ENCODE measurements around the gene EPHA2.
A peak's percentile ranks its signal among the peaks of the same experiment; 100 is the strongest.
"Not testable (repeated sequence)": the region's sequence is repeated elsewhere in the genome, so short reads cannot be mapped to it uniquely, and the experiment has no call there.

EPHA2 gene

GRCh38 chr1:16168622-16169360 is 12.9 kb upstream of the EPHA2 start:
- FAIRE-seq, result no peak
- DNase-seq (ENCODE audit: low spot score), result no peak

DNA sequence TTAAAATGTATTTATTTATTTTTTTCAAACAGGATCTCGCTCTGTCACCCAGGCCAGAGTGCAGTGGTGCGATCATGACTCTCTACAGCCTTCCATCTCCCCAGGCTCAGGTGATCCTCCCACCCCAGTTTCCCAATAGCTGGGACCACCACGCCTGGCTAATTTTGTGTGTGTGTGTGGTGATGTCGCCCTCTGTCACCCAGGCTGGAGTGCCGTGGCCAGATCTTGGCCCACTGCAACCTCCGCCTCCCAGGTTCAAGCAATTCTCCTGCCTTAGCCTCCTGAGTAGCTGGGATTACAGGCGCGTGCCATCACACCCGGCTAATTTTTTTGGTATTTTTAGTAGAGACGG is 12.3 kb upstream of the EPHA2 start:
- DNase-seq (ENCODE audit: low spot score); FAIRE-seq: not testable (repeated sequence)

GRCh38 chr1:16167331-16168143 is 11.7 kb upstream of the EPHA2 start:
- DNase-seq (ENCODE audit: low spot score) (no peak), FAIRE-seq (no peak)

- DNase-seq (ENCODE audit: low spot score) (no peak), FAIRE-seq (no peak)
These were observed 10.2 kb upstream of the EPHA2 start for GRCh38 chr1:16166117-16166516.

- no peak for FAIRE-seq
- DNase-seq (ENCODE audit: low spot score), result no peak
These were observed 9.7 kb upstream of the EPHA2 start for GRCh38 chr1:16165548-16165947.

- FAIRE-seq (no peak), DNase-seq (ENCODE audit: low spot score) (no peak)
These were observed 9.2 kb upstream of the EPHA2 start for GRCh38 chr1:16165073-16165364.

DNA sequence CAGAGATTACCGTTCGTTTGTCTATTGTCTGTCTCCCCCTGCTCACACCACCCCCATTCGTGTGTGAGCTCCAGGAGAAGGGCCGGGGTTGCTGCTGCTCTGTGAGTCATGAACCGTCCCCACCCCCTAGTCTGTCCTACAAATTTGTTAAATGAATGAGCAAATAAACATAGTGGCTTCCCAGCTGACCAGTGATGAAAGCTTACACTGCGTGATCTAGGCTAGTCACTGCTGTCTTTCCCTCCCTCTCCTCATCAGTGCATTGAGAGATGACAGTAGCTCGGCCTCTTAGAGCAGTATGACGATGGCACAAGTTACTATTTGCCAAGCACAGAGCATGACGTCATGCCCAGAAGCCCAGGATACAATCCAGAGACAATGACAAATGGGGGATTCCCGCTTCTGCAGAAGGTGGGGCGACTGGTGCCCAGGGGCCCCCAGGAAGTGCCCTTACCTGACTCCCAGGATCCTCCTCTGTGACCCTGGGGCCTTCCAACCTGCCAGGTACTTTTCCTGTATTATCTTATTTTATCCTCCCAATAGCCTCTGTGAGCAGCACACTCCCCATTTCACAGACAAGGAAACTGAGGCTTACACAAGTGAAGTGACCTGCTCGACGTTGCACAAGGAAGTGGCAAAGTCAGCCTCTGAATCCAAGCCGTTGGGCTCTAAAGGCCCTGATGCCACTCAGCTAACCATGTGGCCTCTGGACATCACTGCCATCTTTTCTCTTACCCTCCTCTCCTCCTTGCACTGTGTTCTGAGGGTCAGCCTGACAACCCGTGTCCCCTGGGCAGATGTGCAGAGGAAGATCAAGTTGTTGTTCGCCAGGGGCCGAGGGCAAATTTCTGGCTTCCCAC is 8.6 kb upstream of the EPHA2 start:
- FAIRE-seq (peak; percentile 91), DNase-seq (ENCODE audit: low spot score) (peak; percentile 98)

GRCh38 chr1:16163608-16164212 is 7.8 kb upstream of the EPHA2 start:
- DNase-seq (ENCODE audit: low spot score); FAIRE-seq: not testable (repeated sequence)

DNA sequence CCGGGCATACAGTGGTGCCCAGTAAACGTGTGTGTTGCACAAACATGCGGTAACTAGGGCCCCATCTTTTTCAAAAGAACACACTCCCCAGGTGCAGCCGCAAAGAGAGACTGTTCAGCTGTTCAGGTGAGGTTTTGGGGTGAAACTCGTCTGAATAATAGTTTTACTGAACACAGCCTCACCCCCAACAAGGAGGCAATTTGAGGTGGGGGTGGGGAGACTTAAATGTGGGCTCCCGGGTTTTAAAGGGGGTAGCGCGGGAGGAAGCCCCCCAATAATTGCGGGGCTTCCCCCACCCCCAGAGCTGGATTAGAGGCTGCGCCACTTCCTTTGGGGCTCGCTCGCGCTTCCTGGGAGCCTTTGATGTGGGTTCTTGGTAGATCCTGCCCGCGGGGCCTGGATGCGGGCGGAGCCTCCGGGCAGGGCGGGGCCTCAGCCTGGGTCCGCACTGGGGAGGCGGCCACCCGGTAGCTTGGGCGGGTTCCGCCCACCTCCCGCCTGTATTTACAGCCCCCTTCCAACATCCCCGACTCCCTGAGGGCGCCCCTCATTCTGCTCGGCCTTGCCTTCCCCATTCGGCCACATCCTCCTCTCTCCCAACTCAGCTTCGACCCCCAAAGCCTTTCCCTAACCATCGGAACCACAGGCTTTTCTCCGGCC is 6.4 kb upstream of the EPHA2 start:
- DNase-seq (ENCODE audit: low spot score) (no peak), FAIRE-seq (no peak)

- FAIRE-seq (no peak), DNase-seq (ENCODE audit: low spot score) (no peak)
These were observed 5.8 kb upstream of the EPHA2 start for GRCh38 chr1:16161717-16162116.

- FAIRE-seq (no peak), DNase-seq (ENCODE audit: low spot score) (peak; percentile 41)
These were observed 3.3 kb upstream of the EPHA2 start for GRCh38 chr1:16158993-16159831.

- DNase-seq (ENCODE audit: low spot score) (no peak), FAIRE-seq (no peak)
These were observed 2.2 kb upstream of the EPHA2 start for GRCh38 chr1:16158025-16158424.

- DNase-seq (ENCODE audit: low spot score), result peak; percentile 67
- peak; percentile 17 for FAIRE-seq
These were observed 1.1 kb upstream of the EPHA2 start for GRCh38 chr1:16156848-16157495.

DNA sequence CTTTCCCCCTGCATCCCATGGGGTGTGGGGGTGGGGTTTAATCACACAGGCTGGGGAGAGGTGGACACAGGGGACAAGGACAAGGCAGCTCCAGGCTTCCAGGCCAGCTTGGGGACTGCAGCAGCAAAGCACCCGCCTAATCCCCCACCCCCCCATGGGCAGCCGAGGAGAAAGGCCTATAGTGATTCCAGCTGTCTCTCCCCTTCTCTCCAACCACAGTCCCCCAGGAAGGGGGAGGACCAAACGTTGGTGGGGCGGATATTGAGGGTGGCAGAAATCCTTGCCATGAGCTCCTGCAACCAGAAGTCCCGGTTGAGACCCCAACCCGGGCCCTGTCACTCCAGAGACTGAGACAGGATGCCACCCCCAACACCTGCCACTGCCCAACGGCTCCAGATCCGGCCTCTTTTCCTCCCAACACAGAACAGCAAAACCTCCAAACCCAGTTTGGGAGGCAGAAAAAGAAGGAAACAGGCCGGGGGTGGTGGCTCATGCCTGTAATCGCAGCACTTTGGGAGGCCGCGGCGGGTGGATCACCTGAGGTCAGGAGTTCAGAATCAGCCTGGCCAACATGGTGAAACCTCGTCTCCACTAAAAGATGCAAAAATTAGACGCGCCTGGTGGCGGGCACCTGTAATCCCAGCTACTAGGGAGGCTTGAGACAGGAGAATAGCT is 1.7 kb downstream of the EPHA2 start:
- FAIRE-seq (no peak), DNase-seq (ENCODE audit: low spot score) (no peak)

- DNase-seq (ENCODE audit: low spot score) (no peak), FAIRE-seq (no peak)
These were observed 2.5 kb downstream of the EPHA2 start for GRCh38 chr1:16153096-16153998.

DNA sequence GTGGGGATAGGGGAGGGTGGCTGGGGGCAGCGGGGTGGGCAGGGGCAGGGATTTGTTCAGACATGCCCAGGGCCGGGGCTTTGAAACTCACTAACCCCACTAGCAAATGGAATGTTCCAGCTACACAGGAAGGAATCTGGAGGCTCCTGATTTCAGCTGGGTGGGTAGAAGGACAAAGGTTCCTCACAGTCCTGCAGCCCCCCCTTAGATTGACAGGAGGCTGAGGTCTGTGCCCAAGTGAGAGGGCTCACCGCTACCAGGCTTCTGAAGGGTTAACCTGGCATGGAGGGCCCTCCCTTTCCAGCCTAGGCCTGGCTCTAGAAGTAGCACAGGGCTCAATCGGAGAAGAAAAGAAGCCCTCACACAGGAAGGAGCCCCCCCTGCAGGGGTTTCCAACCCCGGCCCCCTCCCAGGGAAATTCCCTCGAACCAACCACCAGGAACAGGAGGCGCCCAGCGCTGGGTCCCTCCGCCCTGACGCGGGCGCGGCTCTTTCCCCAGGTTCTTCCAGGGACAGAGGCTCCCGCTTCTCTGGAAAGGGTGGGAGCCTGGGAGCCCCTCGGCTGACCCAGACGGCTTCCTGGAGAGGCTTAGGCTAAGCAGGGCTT is 3.3 kb downstream of the EPHA2 start:
- peak; percentile 74 for FAIRE-seq
- peak; percentile 76 for DNase-seq (ENCODE audit: low spot score)

DNA sequence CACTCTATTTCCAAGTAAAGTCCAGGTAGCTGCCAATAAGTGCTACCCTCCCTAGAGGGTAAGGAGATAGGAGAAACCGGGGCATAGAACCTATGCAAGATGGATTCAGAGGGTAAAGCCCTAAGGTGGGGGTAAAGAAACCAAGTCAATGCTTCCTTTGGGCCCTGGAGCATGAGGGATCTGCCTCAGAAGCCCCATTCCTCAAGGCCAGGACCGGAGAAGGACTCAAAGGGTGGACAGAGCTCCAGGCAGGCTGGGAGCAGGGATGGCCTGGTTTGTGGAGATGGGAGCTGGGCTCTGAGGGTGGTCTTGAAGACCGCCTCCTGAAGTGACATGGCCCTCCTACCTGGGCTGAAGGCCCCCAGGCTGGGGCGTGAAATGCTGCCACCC is 3.9 kb downstream of the EPHA2 start:
- DNase-seq (ENCODE audit: low spot score) (no peak), FAIRE-seq (no peak)
